Measurements from ENCODE around the gene TP53INP2. TPM values are rescaled to one million over a fixed set of nuclear protein-coding genes. Genes with fewer than 3 reads are reported as not detected.

Gene TP53INP2
- total and polyA plus RNA-seq, 2 of the 13 experiments (the other 11 are each of a cell fraction or from before 2014, with no cell fraction given): 5.2 to 18.8 TPM

GRCh38 chr20:34704177-34705007 is at the start of gene TP53INP2 (continued):
- TF ChIP-seq MZF1 (CRISPR knock-in tag; IDR thresholded peaks at IDR 0.05; ENCODE audit: borderline replicate concordance): no peak
- TF ChIP-seq HNF1A (IDR thresholded peaks at IDR 0.05; ENCODE audit: low read depth): no peak
- TF ChIP-seq HNF1A (CRISPR knock-in tag; IDR thresholded peaks at IDR 0.05; ENCODE audit: borderline replicate concordance): no peak; the same call in 1 of the 2 replicates
- TF ChIP-seq CHCHD3 (CRISPR knock-in tag; IDR thresholded peaks at IDR 0.05): no peak
- TF ChIP-seq USF2 (IDR thresholded peaks at IDR 0.05; ENCODE audit: low read depth, low read length): no peak
- TF ChIP-seq USF2 (CRISPR knock-in tag; IDR thresholded peaks at IDR 0.05; ENCODE audit: borderline replicate concordance): no peak
- peak; percentile 93; the same call in 1 of the 2 replicates for TF ChIP-seq SMYD3 (CRISPR knock-in tag; IDR thresholded peaks at IDR 0.05)
- no peak for TF ChIP-seq ZNF256 (CRISPR knock-in tag; conservative IDR thresholded peaks at IDR 0.05)
- no peak for TF ChIP-seq RORA (CRISPR knock-in tag; IDR thresholded peaks at IDR 0.05)
- 0 out of 2 replicates have a peak, but pooled peaks have one; percentile 2 for TF ChIP-seq ZNF713 (CRISPR knock-in tag; IDR thresholded peaks at IDR 0.05)
- TF ChIP-seq E2F2 (CRISPR knock-in tag; IDR thresholded peaks at IDR 0.05; ENCODE audit: borderline replicate concordance): no peak
- TF ChIP-seq ZNF691 (CRISPR knock-in tag; IDR thresholded peaks at IDR 0.05; ENCODE audit: borderline replicate concordance, low read depth): no peak
- no peak for TF ChIP-seq SOX13 (IDR thresholded peaks at IDR 0.05)
- TF ChIP-seq SOX13 (CRISPR knock-in tag; conservative IDR thresholded peaks at IDR 0.05 in 1 of 2, IDR thresholded peaks at IDR 0.05 in 1 of 2): peak in 1 of 2 experiments; percentile 37; a peak in 1 of 4 replicates
- peak; percentile 90; the same call in 1 of the 2 replicates for TF ChIP-seq ZNF639 (CRISPR knock-in tag; conservative IDR thresholded peaks at IDR 0.05)
- TF ChIP-seq KLF11 (CRISPR knock-in tag; IDR thresholded peaks at IDR 0.05): no peak
- no peak for TF ChIP-seq ZBTB38 (CRISPR knock-in tag; IDR thresholded peaks at IDR 0.05)
- TF ChIP-seq ZNF629 (CRISPR knock-in tag; conservative IDR thresholded peaks at IDR 0.05): no peak
